HG03060 (cell line): ENCODE data around the gene GPR82.
A peak's percentile ranks its signal among the peaks of the same experiment; 100 is the strongest.
"Not testable (repeated sequence)": the region's sequence is repeated elsewhere in the genome, so short reads cannot be mapped to it uniquely, and the experiment has no call there.

Source experiments
- ATAC-seq: cut with Tn5 transposase; IDR thresholded peaks from one replicate; pipeline ENCODE4 v1.9.1; 2021; ENCODE audit warnings: low read depth, moderate number of reproducible peaks; ENCODE audit not compliant: unreplicated experiment

The GPR82 gene

GRCh38 chrX:41718481-41719235, 5.3 kb upstream of the GPR82 start:
- ATAC-seq: no peak

GRCh38 chrX:41719610-41720009, 4.4 kb upstream of the GPR82 start:
- not testable (repeated sequence) for ATAC-seq

GRCh38 chrX:41720125-41720779, 3.7 kb upstream of the GPR82 start:
- peak; percentile 80 for ATAC-seq

- ATAC-seq: no peak
Observed at GRCh38 chrX:41721590-41721989, 2.4 kb upstream of the GPR82 start.

GRCh38 chrX:41722214-41722613, 1.8 kb upstream of the GPR82 start:
- no peak for ATAC-seq

- no peak for ATAC-seq
Observed at GRCh38 chrX:41722816-41723618, 964 bp upstream of the GPR82 start.

- no peak for ATAC-seq
Observed at GRCh38 chrX:41728125-41728524, 4.1 kb downstream of the GPR82 start.

GRCh38 chrX:41730081-41730480, 6.1 kb downstream of the GPR82 start:
- ATAC-seq: no peak

- no peak for ATAC-seq
Observed at GRCh38 chrX:41732260-41732659, 8.3 kb downstream of the GPR82 start.

GRCh38 chrX:41733939-41734338, 10.0 kb downstream of the GPR82 start:
- ATAC-seq: peak; percentile 93

GRCh38 chrX:41734530-41734929, 10.5 kb downstream of the GPR82 start:
- no peak for ATAC-seq

GRCh38 chrX:41737065-41737464, 13.1 kb downstream of the GPR82 start:
- ATAC-seq: no peak

- no peak for ATAC-seq
Observed at GRCh38 chrX:41739871-41740270, 15.9 kb downstream of the GPR82 start.

- ATAC-seq: no peak
Observed at GRCh38 chrX:41750716-41751115, 26.7 kb downstream of the GPR82 start.

GRCh38 chrX:41758401-41758800, 34.4 kb downstream of the GPR82 start:
- ATAC-seq: no peak

- ATAC-seq: no peak
Observed at GRCh38 chrX:41759817-41760216, 35.8 kb downstream of the GPR82 start.

- no peak for ATAC-seq
Observed at GRCh38 chrX:41761169-41761568, 37.2 kb downstream of the GPR82 start.

- no peak for ATAC-seq
Observed at GRCh38 chrX:41761702-41762101, 37.7 kb downstream of the GPR82 start.

GRCh38 chrX:41779030-41779564, 55.1 kb downstream of the GPR82 start:
- ATAC-seq: no peak
